Glutamatergic neuron (in vitro differentiated cells): ENCODE results near the gene CMSS1. TPM values are rescaled to one million over a fixed set of nuclear protein-coding genes. Genes with fewer than 3 reads are reported as not detected.

ENCODE experiments used
- DNase-seq: peaks from one replicate; pipeline ENCODE4 v3.0.0; 2022
- H3K27ac Mint-ChIP-seq: one replicate; pipeline ENCODE4 v1.8.0; 2020; ENCODE audit warnings: mild to moderate bottlenecking, mixed read lengths, inconsistent platforms; ENCODE audit not compliant: unreplicated experiment
- H3K27me3 Mint-ChIP-seq: one replicate; pipeline ENCODE4 v1.8.0; 2020; ENCODE audit warnings: mild to moderate bottlenecking, moderate library complexity, mixed read lengths, inconsistent platforms; ENCODE audit not compliant: unreplicated experiment
- H3K36me3 Mint-ChIP-seq: one replicate; pipeline ENCODE4 v1.8.0; 2020; ENCODE audit warnings: mild to moderate bottlenecking, mixed read lengths, inconsistent platforms; ENCODE audit not compliant: unreplicated experiment
- H3K4me1 Mint-ChIP-seq: one replicate; pipeline ENCODE4 v1.8.0; 2020; ENCODE audit warnings: mild to moderate bottlenecking, low read depth, mixed read lengths, inconsistent platforms; ENCODE audit not compliant: unreplicated experiment
- H3K4me3 Mint-ChIP-seq: one replicate; pipeline ENCODE4 v1.8.0; 2020; ENCODE audit warnings: mild to moderate bottlenecking, mixed read lengths, inconsistent platforms; ENCODE audit not compliant: unreplicated experiment
- H3K9me3 Mint-ChIP-seq: one replicate; pipeline ENCODE4 v1.8.0; 2020; ENCODE audit warnings: mild to moderate bottlenecking, moderate library complexity, mixed read lengths, inconsistent platforms; ENCODE audit not compliant: unreplicated experiment
- CTCF ChIP-seq: fragments of 200-600 bp; sonication (generic); IDR thresholded peaks from one replicate; pipeline ENCODE4 v1.5.0; 2021; ENCODE audit not compliant: partially characterized antibody, unreplicated experiment
- total RNA-seq: library from RNA; stranded (reverse); fragmentation: NEBNext Ultra II Directional; extraction: Animal tissue kit (Norgen Biotek cat#: 25700); gene quantifications from one replicate; pipeline ENCODE4 v1.2.1, GENCODE V29; 2021; ENCODE audit not compliant: unreplicated experiment

CMSS1 gene
- total RNA-seq, 1 donor from 2014 or later: 37.8 TPM

- H3K4me3 Mint-ChIP-seq: no peak overlapping the region
- H3K9me3 Mint-ChIP-seq: no peaks in the 10 kb centered on the region
Observed at GRCh38 chr3:100002599-100003350, 185.1 kb downstream of the CMSS1 start.

GRCh38 chr3:100003609-100004503 is 186.2 kb downstream of the CMSS1 start:
- TF ChIP-seq CTCF: no peak
- Mint-ChIP-seq H3K4me3 (no peak overlapping the region), H3K36me3 (no peaks in the 10 kb centered on the region), H3K27ac (no peak overlapping the region), H3K4me1 (no peaks in the 10 kb centered on the region), H3K27me3 (peaks cover 3% of the 10 kb centered on the region), H3K9me3 (no peaks in the 10 kb centered on the region)
- no peak for DNase-seq

More at GRCh38 chr3:100002599-100003350, 185.1 kb downstream of the CMSS1 start:
- no peak for DNase-seq
- TF ChIP-seq CTCF: no peak
- Mint-ChIP-seq H3K27me3 (peaks cover 3% of the 10 kb centered on the region), H3K27ac (no peak overlapping the region), H3K36me3 (no peaks in the 10 kb centered on the region), H3K4me1 (no peaks in the 10 kb centered on the region)

GRCh38 chr3:100004931-100005330 is 187.3 kb downstream of the CMSS1 start:
- no peak for TF ChIP-seq CTCF
- DNase-seq: no peak
- Mint-ChIP-seq H3K4me3 (no peak overlapping the region), H3K36me3 (no peaks in the 10 kb centered on the region), H3K27ac (no peak overlapping the region), H3K27me3 (peaks cover 3% of the 10 kb centered on the region), H3K4me1 (no peaks in the 10 kb centered on the region), H3K9me3 (no peaks in the 10 kb centered on the region)

GRCh38 chr3:100005665-100006393 is 188.2 kb downstream of the CMSS1 start:
- peaks cover 3% of the 10 kb centered on the region for H3K27me3 Mint-ChIP-seq
- no peaks in the 10 kb centered on the region for H3K36me3 Mint-ChIP-seq
- H3K27ac Mint-ChIP-seq: no peak overlapping the region
- H3K9me3 Mint-ChIP-seq: no peaks in the 10 kb centered on the region
- DNase-seq: no peak
- no peaks in the 10 kb centered on the region for H3K4me1 Mint-ChIP-seq
- H3K4me3 Mint-ChIP-seq: no peak overlapping the region
- TF ChIP-seq CTCF: no peak
